Renal cortex interstitium (tissue), 15 donors: ENCODE data around the gene ATAD3A. TPM values are rescaled to one million over a fixed set of nuclear protein-coding genes. Genes with fewer than 3 reads are reported as not detected.
"Not testable (repeated sequence)": the region's sequence is repeated elsewhere in the genome, so short reads cannot be mapped to it uniquely, and the experiment has no call there.

Source experiments
- DNase-seq, 11 donors: peaks; one replicate each; pipeline ENCODE4 v3.0.0-alpha.2; 2013; ENCODE audit warnings: low read depth in 9 of 11, low spot score in 4 of 11; ENCODE audit errors: extremely low read depth in 1 of 11
- long read RNA-seq, 16 experiments: transcript quantifications; one replicate each; lab custom pipeline, GENCODE V29; 2026
- polyA plus RNA-seq, 3 donors: library from polyadenylated mRNA; unstranded; fragments of 120-200 nt; gene quantifications; one replicate each; pipeline ENCODE4 v1.2.1, GENCODE V29; 2013; ENCODE audit not compliant: insufficient read length in 3 of 3

ATAD3A gene
- 10 to 100 TPM; 15.4 to 29.0 (median 25.9) TPM for polyA plus RNA-seq
- long read RNA-seq, donor 1, partial matches to known transcripts: 87 of 90 reads
- long read RNA-seq, donor 1, other reads (novel, unspliced or antisense): 0 of 90 reads
- long read RNA-seq, donor 2, transcript ATAD3A-203 (16 exons, 2,492 nt): major isoform, 5 of 15 reads
- long read RNA-seq, donor 2, partial matches to known transcripts: 5 of 15 reads
- long read RNA-seq, donor 2, other reads (novel, unspliced or antisense): 5 of 15 reads
- long read RNA-seq, donor 3, transcript ATAD3A-203 (16 exons, 2,492 nt): major isoform, 7 of 7 reads
- long read RNA-seq, donor 3, partial matches to known transcripts: 0 of 7 reads
- long read RNA-seq, donor 3, other reads (novel, unspliced or antisense): 0 of 7 reads
- long read RNA-seq, donor 4, transcript ATAD3A-203 (16 exons, 2,492 nt): major isoform, 7 of 7 reads
- long read RNA-seq, donor 4, partial matches to known transcripts: 0 of 7 reads
- long read RNA-seq, donor 4, other reads (novel, unspliced or antisense): 0 of 7 reads
- long read RNA-seq, donor 5: 0 reads
- long read RNA-seq, donor 6, partial matches to known transcripts: 0 of 3 reads
- long read RNA-seq, donor 6, other reads (novel, unspliced or antisense): 0 of 3 reads
- long read RNA-seq, donor 7, transcript ATAD3A-203 (16 exons, 2,492 nt): major isoform, 5 of 5 reads
- long read RNA-seq, donor 7, partial matches to known transcripts: 0 of 5 reads
- long read RNA-seq, donor 7, other reads (novel, unspliced or antisense): 0 of 5 reads
- long read RNA-seq, donor 8, transcript ATAD3A-203 (16 exons, 2,492 nt): major isoform, 8 of 8 reads
- long read RNA-seq, donor 8, partial matches to known transcripts: 0 of 8 reads
- long read RNA-seq, donor 8, other reads (novel, unspliced or antisense): 0 of 8 reads
- long read RNA-seq, donor 9, partial matches to known transcripts: 0 of 3 reads
- long read RNA-seq, donor 9, other reads (novel, unspliced or antisense): 0 of 3 reads
- long read RNA-seq, donor 10, partial matches to known transcripts: 0 of 3 reads
- long read RNA-seq, donor 10, other reads (novel, unspliced or antisense): 0 of 3 reads
- long read RNA-seq, donor 11, partial matches to known transcripts: 0 of 1 reads
- long read RNA-seq, donor 11, other reads (novel, unspliced or antisense): 0 of 1 reads
- long read RNA-seq, donor 12: 0 reads
- long read RNA-seq, donor 13, transcript ATAD3A-203 (16 exons, 2,492 nt): major isoform, 12 of 27 reads
- long read RNA-seq, donor 13, partial matches to known transcripts: 15 of 27 reads
- long read RNA-seq, donor 13, other reads (novel, unspliced or antisense): 0 of 27 reads
- long read RNA-seq, donor 14, partial matches to known transcripts: 0 of 3 reads
- long read RNA-seq, donor 14, other reads (novel, unspliced or antisense): 0 of 3 reads
- long read RNA-seq, donor 15: 0 reads
- long read RNA-seq, donor 16, transcript ATAD3A-203 (16 exons, 2,492 nt): major isoform, 10 of 20 reads
- long read RNA-seq, donor 16, partial matches to known transcripts: 10 of 20 reads
- long read RNA-seq, donor 16, other reads (novel, unspliced or antisense): 0 of 20 reads

DNA sequence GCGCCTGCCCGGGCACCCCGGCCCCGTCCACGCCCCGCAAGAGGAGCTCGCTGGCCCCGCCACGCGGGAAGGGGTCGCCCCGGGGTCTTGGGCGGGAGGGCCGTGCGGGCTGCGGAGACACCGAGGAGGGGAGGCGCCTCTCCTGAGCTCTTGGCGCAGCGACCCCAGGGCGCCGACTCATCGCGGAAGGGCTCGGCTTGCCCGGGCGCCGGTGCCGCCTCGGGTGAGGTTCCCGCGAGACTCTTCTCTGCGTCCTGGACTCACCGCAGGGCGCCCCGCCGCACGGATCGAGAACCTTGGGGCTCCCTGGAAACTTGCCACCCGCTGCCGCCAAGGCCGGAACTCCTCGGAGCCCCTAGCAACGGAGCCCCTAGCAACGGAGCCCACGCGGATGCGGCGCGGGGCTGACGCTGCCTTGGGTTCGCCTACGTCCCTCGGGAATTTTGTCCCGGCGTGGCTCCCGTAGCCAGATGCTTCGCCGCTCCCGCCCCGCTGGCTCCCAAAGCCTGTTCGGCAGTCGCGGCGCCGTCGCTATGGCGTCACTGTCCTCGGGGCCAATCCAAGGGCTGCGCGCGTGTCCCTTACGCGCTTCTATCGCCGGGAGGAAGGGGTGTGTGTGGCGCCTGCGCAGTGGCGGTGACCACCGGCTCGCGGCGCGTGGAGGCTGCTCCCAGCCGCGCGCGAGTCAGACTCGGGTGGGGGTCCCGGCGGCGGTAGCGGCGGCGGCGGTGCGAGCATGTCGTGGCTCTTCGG lies at the start of gene ATAD3A:
Gene ATAD3A, plus strand, starts transcription at position 630 of the 753 bp plus-strand sequence. Its CDS starts 107 bp downstream, at position 737.
- peak; percentile 92 to 98 (median 97) for DNase-seq

- DNase-seq: peak in 4 of 11 donors; percentile 17 to 41 (median 28)
These were observed 49.5 kb upstream of the ATAD3A start for GRCh38 chr1:1462318-1462966.

GRCh38 chr1:1463312-1463711 lies 48.6 kb upstream of the ATAD3A start:
- DNase-seq: no peak

- not testable (repeated sequence) for DNase-seq
These were observed 43.6 kb upstream of the ATAD3A start for GRCh38 chr1:1468196-1468985.

- DNase-seq: peak in 5 of 11 donors; percentile 2 to 8 (median 5)
These were observed 41.2 kb upstream of the ATAD3A start for GRCh38 chr1:1470626-1471388.

DNA sequence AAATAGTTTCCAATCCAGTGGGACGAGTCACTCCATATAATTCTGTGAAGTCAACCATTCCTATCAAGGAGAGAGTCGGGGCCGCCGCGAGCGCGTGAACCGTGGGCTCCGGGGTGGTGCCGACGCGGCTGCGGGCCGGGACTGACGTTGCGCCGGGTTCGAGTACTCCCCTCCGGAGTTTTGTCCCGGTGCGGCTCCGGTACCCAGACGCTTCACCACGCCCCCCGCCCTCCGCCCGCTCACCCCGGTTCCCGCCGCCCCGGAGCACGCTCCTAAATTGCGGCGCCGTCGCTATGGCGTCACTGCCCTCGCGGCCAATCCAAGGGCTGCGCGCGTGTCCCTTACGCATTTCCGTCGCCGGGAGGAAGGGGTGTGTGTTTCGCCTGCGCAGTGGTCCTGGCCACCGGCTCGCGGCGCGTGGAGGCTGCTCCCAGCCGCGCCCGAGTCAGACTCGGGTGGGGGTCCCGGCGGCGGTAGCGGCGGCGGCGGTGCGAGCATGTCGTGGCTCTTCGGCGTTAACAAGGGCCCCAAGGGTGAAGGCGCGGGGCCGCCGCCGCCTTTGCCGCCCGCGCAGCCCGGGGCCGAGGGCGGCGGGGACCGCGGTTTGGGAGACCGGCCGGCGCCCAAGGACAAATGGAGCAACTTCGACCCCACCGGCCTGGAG lies 40.4 kb upstream of the ATAD3A start, which contains the start of gene ATAD3B:
Gene ATAD3B, plus strand, starts transcription at position 377 of the 664 bp plus-strand sequence. Its CDS starts 120 bp downstream, at position 497.
- peak; percentile 80 to 93 (median 90) for DNase-seq

DNA sequence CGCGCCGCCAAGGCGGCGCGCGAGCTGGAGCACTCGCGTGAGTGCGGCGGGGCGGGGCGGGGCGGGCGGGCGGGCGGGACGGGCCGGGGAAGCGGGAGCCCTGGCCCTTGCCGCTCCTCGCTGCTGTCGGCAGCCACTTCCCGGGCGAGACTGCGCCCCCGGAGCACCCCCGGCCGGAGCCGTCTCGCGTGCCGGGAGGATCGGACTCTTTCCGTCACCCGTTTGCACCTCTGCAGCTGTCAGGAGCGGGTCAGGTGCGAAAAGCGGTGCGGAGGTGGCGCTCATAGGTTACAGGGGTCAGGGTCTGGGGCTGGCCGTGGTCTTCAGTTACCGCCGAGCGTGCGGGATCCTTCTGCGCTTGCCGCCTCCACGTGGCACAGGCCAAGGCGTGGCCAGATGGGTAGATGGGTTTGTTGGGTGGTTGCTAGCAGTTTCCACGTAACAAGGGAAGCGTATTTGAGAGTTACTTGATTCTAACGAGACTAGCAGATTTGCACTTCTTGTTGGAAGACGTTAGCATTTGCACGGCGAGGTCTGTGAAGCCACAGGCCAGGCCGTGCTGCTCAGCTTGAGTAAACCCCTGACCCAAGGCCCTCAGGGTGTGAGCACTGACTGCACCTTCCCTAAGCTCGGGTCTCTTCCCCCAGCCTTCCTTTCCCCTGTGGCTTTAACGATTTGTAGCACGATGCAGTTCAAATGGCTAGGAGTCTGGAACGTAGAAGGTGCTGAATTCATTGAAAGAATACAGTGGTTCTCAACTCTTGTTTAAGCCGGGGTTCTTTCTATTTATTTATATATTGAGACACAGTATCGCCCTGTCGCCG lies 39.7 kb upstream of the ATAD3A start:
- not testable (repeated sequence) for DNase-seq

GRCh38 chr1:1476011-1476410 lies 36.0 kb upstream of the ATAD3A start:
- DNase-seq: not testable (repeated sequence)

DNA sequence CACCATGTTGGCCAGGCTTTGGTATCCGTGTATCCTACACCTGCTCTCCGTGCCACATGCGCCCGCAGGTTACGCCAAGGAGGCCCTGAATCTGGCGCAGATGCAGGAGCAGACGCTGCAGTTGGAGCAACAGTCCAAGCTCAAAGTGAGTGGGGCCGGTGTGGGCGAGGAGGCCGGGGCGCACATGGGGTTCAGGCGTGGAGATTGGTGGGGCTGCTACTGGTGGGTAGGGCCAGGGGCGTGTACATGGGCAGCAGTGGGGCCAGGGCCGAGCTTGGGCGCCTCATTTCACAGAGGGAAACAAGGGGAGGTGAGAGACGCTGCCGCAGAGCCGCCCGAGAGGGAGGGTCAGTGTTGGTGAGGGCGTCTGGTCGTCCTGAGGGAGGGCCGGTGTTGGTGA lies 34.8 kb upstream of the ATAD3A start:
- no peak for DNase-seq

- DNase-seq: no peak
These were observed 32.1 kb upstream of the ATAD3A start for GRCh38 chr1:1479547-1480487.

GRCh38 chr1:1480488-1480867 lies 31.5 kb upstream of the ATAD3A start:
- not testable (repeated sequence) for DNase-seq

- DNase-seq: not testable (repeated sequence)
These were observed 30.2 kb upstream of the ATAD3A start for GRCh38 chr1:1481811-1482210.

DNA sequence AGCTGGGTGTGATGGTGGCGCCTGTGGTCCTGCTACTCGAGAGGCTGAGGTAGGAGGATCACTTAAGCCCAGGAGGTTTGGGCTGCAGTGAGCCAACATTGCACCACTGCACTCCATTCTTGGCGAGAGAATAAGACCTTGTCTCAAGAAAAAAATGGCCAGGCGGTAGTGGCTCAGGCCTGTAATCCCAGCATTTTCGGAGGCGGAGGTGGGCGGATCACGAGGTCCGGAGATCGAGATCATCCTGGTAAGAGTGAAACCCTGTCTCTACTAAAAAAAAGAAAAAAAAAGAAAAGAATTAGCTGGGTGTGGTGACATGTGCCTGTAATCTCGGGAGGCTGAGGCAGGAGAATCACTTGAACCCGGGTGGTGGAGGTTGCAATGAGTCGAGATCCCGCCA lies 29.1 kb upstream of the ATAD3A start:
- no peak for DNase-seq
